CD4-positive, alpha-beta T cell treated with Interleukin-17A for 1 hour (primary cell): ENCODE measurements around the gene ONECUT2.
"Not testable (repeated sequence)": the region's sequence is repeated elsewhere in the genome, so short reads cannot be mapped to it uniquely, and the experiment has no call there.

Experiments
- DNase-seq: peaks from one replicate; pipeline ENCODE4 v3.0.0-alpha.2; 2020

The ONECUT2 gene

GRCh38 chr18:57434536-57435494 is at the start of gene ONECUT2:
Gene ONECUT2, plus strand, starts transcription at chr18:57435374. Its CDS starts 343 bp downstream, at chr18:57435717.
- DNase-seq, result peak; percentile 55

GRCh38 chr18:57389271-57389670 is 45.9 kb upstream of the ONECUT2 start:
- DNase-seq, result no peak

- DNase-seq, result no peak
Observed at GRCh38 chr18:57390044-57390443, 45.1 kb upstream of the ONECUT2 start.

- not testable (repeated sequence) for DNase-seq
Observed at GRCh38 chr18:57394749-57395148, 40.4 kb upstream of the ONECUT2 start.

- DNase-seq, result not testable (repeated sequence)
Observed at GRCh38 chr18:57396831-57397230, 38.3 kb upstream of the ONECUT2 start.

GRCh38 chr18:57397440-57398132 is 37.6 kb upstream of the ONECUT2 start:
- no peak for DNase-seq

GRCh38 chr18:57404345-57404744 is 30.8 kb upstream of the ONECUT2 start:
- no peak for DNase-seq

GRCh38 chr18:57409650-57410049 is 25.5 kb upstream of the ONECUT2 start:
- no peak for DNase-seq

- DNase-seq, result no peak
Observed at GRCh38 chr18:57410749-57411148, 24.4 kb upstream of the ONECUT2 start.

- DNase-seq, result no peak
Observed at GRCh38 chr18:57416542-57416941, 18.6 kb upstream of the ONECUT2 start.

GRCh38 chr18:57422313-57422872 is 12.8 kb upstream of the ONECUT2 start:
- DNase-seq, result no peak

- DNase-seq, result no peak
Observed at GRCh38 chr18:57423821-57424220, 11.4 kb upstream of the ONECUT2 start.

- DNase-seq, result no peak
Observed at GRCh38 chr18:57425096-57425495, 10.1 kb upstream of the ONECUT2 start.

GRCh38 chr18:57426187-57426586 is 9.0 kb upstream of the ONECUT2 start:
- DNase-seq, result no peak

- no peak for DNase-seq
Observed at GRCh38 chr18:57427429-57428201, 7.6 kb upstream of the ONECUT2 start.

- DNase-seq, result no peak
Observed at GRCh38 chr18:57428221-57429150, 6.7 kb upstream of the ONECUT2 start.

GRCh38 chr18:57429167-57430078 is 5.8 kb upstream of the ONECUT2 start:
- DNase-seq, result no peak

GRCh38 chr18:57430079-57431001 is 4.8 kb upstream of the ONECUT2 start:
- DNase-seq, result no peak

GRCh38 chr18:57431002-57431382 is 4.2 kb upstream of the ONECUT2 start:
- DNase-seq, result no peak
